GM19035 (cell line): ENCODE results near the gene APMAP.
A peak's percentile ranks its signal among the peaks of the same experiment; 100 is the strongest.

Source experiments
- ATAC-seq: cut with Tn5 transposase; IDR thresholded peaks from one replicate; pipeline ENCODE4 v1.9.1; 2021; ENCODE audit not compliant: unreplicated experiment

Gene APMAP

DNA sequence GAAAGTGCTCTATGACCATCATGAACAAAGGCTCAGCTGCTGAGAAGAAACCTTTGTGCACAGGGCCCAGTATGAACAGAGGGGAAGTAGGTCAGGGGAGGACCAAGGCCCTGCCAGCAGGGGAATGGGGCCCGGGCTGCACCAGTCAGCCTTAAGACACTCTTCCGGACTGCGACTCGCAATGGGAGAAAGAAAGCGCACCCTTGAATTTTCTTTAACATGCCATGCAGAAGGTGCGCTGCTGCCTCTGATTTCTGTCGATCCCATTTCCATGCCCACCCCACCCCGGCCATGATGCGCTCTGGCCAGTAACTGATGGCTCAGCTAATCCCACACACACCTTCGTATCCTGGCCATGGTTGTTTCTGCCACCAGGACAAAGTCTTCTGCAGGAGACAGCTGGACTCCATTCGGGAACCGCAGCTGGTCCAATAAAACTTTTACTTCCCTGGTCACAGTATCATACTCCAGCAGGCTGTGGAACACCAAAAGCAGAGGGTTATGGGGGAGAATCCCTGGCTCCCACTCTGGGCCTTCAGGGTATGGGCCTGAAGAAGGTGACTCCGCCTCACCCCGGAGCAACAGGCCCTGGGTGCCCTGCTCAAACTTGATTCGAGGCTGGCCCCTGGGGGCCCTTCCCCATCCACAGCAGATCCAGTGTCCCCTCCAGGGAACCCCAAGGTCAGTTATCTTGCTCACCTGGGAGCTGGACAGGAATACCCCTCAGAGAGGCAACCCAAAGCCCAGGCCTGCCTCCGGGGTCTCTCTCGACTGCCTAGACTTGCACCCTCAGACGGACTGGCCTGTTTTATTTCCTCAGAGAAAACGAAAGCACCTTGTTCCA lies 23.1 kb downstream of the APMAP start:
- ATAC-seq, result no peak

- no peak for ATAC-seq
These were observed 24.2 kb downstream of the APMAP start for GRCh38 chr20:24968278-24968800.

GRCh38 chr20:24966317-24967012 lies 26.1 kb downstream of the APMAP start:
- ATAC-seq, result no peak

DNA sequence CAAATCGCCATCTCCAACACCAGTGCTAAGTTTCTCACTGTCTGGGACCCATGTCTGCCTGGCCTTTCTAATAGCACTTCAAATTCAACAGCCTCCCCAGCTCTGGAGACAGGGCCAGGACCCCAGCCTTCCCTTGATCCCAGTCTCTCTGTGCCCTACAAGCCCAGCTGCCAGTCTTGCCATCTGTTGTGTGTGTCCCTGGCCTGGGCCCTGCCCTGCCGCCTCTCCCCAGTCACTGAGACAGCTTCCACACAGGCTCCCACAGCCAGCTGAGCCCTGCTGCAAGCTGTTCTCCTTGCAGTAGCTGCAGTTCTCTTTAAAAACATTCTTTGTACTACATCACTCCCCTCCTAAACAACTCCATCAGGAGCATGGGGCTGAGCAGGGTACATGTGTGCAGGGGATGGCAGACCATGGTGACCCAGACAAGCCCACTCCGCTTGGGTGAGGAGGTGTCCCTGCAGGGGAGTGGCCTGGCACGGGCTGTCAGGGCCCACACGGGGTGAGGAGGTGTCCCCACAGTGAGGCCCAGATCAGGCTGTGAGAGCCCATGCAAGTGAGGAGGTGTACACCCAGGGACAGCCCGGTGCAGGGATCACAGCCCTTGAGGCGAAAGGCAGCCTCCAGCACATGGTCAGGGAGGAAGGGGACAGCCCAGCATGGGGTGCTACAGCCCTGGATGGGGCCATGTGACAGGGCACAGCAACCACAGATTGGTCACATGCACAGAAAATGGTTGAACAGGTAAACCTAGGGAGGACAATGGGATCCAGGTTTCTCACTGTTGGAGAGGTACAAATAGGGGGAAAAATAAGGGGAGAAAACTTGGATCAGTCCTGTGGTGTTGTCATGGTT lies 27.3 kb downstream of the APMAP start:
- ATAC-seq, result no peak

DNA sequence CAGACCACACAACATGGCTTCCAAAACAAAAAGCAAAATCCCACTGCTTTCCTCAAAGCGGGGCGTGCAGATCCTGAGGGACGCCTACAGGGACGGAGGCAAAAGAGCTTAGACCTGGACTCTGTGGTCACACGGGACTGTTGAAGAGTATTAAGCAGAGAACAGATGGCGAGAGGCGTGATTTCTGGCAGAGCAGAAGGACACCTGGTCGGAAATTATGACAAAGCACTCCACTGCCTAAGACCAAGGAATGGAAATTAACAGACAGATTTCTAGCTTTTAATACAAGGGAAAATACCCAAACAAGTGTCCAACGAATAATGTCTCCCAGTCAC lies 28.1 kb downstream of the APMAP start:
- no peak for ATAC-seq

DNA sequence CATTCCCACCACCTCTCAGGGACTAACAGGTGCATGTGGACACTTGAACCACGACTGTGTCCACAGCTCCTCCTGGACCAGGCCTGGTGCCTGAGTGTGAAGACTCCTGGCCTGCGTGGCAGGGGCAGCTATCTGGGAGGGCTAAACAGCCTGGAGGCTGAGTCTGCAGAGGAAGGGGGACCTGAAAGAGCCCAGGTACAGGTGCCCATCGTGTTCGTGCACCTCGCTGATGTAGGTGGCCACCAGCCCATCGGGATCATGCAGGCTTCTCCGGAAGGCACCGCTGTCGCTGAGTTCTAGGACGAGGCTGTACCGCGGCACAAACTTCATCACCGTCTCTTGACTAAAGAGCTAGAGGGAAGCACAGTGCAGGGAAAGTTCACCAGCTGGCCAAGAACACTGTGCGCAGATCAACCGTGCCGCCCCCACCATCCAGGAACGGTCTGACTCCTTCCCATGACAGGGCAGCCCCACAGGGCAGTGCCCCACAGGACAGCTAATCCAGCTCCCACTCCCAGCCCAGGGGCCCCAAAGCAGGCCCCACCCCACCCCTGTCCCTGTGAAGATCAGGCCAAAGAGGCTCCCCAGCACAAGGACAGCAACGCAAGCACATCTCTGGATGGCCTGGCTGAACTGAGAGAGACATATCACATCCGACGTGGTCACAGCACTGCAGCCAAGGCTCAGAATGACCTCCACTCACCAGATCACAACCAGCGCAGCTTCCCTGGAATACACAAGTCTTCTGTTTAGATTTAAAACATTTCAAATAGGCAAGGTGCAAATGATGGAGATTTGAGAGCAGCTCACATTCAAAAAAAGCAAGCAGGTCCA lies 28.7 kb downstream of the APMAP start:
- no peak for ATAC-seq

DNA sequence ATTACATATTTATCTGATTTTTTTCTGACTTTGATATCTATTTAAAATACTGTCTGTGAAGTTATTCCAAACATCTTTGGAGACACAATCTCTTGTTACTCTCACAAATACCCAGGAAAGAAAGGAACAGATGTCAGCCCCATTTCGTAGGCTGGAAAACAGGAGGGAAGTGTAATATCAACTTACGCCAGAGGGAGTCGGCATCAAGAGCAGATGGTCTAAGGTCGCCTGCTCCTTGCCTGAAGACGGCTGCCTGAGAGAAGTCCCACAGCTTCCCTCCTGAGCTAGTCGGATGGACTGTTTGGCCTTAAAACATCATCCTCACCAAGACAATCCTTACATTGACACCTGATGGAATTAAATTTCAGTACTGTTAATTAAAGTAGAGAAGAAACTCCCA lies 30.0 kb downstream of the APMAP start:
- ATAC-seq, result no peak

- ATAC-seq, result no peak
These were observed 30.4 kb downstream of the APMAP start for GRCh38 chr20:24962182-24962492.

DNA sequence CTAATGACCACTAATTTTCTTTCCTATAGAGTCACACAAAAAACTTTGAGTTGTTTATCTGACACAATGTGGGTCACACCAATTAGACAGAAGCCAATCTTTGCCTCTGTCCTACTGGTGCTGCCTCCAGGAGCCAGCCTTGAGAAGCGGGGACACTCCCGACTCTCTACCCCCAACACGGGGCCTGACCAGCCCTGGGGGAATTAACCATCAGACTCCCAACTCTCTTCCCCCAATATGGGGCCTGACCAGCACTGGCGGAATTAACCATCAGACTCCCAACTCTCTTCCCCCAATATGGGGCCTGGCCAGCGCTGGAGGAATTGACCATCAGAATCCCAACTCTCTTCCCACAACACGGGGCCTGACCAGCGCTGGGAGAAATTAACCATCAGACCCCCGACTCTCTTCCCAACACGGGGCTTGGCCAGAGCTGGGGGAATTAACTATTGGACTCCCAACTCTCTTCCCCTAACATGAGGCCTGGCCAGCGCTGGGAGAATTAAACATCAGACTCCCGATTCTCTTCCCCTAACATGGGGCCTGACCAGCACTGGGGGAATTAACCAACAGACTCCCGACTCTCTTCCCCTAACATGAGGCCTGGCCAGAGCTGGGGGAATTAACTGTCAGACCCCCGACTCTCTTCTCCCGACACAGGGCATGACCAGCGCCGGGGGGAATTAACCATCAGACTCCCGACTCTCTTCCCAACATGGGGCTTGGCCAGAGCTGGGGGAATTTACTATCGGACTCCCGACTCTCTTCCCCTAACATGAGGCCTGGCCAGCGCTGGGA lies 31.0 kb downstream of the APMAP start:
- ATAC-seq, result no peak

- ATAC-seq, result no peak
These were observed 31.7 kb downstream of the APMAP start for GRCh38 chr20:24960861-24961260.

DNA sequence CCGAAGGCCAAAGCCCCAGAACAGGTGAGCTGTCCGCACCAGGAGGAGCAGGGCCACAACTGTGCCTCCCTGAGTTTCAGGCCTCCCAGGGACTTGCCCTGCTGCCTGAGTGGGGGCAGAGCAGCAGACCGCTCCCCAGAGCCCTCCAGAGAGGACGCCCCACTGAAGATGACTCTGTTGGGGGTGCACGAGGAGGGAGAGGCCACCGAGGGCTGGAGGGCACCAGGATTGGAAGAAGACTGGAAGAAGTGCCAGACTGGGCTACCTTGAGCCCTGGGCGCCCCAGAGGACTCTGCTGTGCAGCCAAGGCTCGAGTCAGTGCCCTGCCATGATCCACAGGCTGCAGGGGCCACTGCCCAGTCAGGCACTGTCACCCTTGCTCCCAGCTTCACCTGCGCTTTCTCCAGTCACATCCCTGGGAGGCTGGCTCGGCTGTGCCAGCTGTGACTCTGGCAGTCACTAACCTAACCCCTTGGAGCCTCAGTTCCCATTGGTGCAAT lies 32.2 kb downstream of the APMAP start:
- no peak for ATAC-seq

DNA sequence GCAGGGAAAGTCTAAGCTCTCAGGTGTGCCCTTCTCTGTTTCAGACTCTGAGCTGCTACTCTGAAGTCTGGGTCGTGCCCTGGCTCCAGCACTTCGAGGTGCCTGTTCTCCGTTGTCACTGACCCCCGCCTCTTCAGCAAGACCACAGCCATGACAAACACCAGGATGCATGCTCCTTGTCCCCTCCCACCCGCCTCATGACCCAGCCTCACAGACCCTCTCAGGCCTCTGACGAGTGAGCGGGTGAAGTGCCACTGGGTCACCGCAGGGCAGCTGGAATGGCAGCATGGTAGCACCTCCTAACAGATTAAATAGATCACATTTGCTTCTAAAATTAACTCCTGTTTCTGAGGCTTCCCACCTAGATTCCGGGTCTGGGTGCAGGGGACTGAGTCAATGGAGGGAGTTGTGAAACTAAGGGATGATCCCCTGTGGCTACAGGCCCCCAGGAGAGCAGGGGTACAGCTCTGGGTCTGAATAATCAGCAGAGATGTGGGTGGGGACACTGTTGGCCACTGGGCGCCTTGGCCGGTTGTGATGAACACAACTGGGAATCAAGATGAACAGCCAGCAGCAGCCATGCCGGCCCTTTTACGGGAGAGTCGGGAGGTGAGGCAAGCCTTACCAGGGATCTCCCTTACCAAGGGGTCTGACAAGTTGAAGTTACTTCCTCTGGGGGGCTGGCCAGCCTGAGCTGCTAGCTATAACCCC lies 32.8 kb downstream of the APMAP start:
- no peak for ATAC-seq

DNA sequence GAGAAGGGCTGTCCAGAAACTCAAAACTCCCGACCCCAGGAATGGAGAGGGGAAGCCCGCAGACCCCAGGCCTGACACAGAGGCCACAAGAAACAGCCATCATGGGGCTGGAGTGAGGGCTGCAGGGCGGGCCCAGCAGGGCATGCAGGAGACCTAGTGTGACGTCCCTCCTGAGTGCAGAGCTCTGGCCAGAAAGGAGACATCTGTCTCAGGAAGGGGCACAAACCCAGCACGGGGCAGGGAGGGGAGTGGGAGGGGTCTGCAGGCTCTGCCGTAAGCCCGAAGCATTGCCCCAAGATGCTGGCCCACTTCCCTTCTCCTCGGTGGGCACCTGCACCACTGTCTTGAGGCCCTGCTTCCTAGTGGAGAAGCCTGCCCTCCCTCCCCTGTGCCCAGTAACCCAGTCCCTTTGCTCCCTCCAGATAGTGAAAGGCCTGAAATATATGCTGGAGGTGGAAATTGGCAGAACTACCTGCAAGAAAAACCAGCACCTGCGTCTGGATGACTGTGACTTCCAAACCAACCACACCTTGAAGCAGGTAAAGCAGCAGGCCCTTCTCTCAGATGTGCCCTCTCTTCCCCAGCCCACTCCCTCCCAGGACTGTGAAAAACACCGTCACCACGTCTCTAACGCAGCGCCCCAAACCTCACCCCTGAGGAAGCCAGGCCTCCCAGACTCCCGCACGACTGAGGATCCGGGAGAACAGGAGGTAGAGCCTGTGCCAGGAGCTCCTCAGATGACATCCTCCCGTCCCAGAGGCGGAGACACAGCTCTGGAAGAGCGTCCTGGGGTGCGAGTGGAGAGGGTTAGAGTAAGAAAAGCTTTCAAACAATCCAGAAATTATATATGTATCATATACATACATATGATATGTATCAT lies 33.8 kb downstream of the APMAP start:
- no peak for ATAC-seq

DNA sequence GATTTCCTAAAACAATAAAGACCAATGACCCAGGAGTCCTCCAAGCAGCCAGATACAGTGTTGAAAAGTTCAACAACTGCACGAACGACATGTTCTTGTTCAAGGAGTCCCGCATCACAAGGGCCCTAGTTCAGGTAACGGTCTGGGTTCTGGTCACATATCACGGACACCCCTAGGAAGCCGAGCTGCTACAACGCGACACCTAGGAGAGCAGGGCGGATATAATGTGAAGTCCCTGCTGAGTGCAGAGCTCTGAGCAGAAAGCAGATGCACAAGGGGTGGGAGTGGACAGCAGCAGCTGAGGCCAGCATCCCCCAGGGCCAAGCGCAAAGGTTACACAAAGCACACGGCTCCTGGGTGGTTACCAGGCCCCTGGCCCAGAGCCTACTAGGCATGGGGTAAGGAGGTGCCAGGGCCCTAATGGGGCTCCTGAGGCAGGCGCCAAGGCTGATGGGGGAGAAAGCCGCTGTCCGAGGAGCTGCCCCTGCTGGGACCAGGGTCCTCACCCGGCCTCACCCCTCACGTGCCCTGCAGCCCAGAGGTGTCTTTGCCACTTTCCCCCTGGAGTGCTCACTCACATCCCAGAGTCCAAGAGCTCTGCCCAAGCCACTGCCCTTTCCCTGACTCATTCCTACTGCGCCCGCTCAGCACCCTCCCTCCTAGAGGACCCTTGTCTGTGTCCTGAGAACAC lies 35.1 kb downstream of the APMAP start:
- ATAC-seq, result no peak

- no peak for ATAC-seq
These were observed 36.3 kb downstream of the APMAP start for GRCh38 chr20:24956001-24956841.

GRCh38 chr20:24955045-24955444 lies 37.5 kb downstream of the APMAP start:
- peak; percentile 81 for ATAC-seq

GRCh38 chr20:24954566-24954965 lies 38.0 kb downstream of the APMAP start:
- no peak for ATAC-seq
